BLaER1 (cell line): ENCODE data around the gene PTN.
"Not testable (repeated sequence)": the region's sequence is repeated elsewhere in the genome, so short reads cannot be mapped to it uniquely, and the experiment has no call there.

Source experiments
- H3K27ac ChIP-seq: shearing (Covaris generic); formaldehyde crosslinking; 2 replicates; pipeline ENCODE4 v1.8.1; 2022
- H3K27me3 ChIP-seq: shearing (Covaris generic); formaldehyde crosslinking; 2 replicates; pipeline ENCODE4 v1.8.1; 2022
- H3K36me3 ChIP-seq: shearing (Covaris generic); formaldehyde crosslinking; 2 replicates; pipeline ENCODE4 v1.8.1; 2022
- H3K4me1 ChIP-seq: shearing (Covaris generic); formaldehyde crosslinking; 2 replicates; pipeline ENCODE4 v1.8.1; 2022
- H3K4me2 ChIP-seq: shearing (Covaris generic); formaldehyde crosslinking; 2 replicates; pipeline ENCODE4 v1.8.1; 2022
- H3K4me3 ChIP-seq: shearing (Covaris generic); formaldehyde crosslinking; 2 replicates; pipeline ENCODE4 v1.8.1; 2022
- H3K9ac ChIP-seq: shearing (Covaris generic); formaldehyde crosslinking; 2 replicates; pipeline ENCODE4 v1.8.1; 2022
- H3K9me3 ChIP-seq: shearing (Covaris generic); formaldehyde crosslinking; 2 replicates; pipeline ENCODE4 v1.8.1; 2022
- H4K20me1 ChIP-seq: shearing (Covaris generic); formaldehyde crosslinking; 2 replicates; pipeline ENCODE4 v1.8.1; 2022
- Cebpa-rat ChIP-seq: shearing (Covaris generic); IDR thresholded peaks from 2 replicates; pipeline ENCODE4 v1.8.1; 2022

The PTN gene

DNA sequence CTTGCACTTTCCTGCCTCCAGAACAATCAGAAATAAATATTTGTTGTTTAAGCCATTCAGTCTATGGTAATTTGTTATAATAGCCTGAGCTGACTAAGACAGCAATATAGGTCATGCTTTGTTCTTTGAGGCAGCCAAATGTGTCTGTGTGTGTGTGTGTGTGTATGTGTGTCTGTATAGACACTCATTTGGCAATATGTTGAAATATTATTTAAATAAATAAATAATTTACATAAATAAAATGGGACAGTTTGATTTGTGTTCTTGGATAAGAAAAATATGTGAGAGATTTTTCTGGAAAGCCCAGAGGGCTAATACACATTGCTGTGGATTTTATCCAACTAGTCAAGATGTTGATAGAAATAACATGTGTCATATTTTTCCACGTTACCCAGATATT is 140.2 kb downstream of the PTN start:
- Histone ChIP-seq H4K20me1 (no peaks in the 10 kb centered on the region), H3K9me3 (0 out of 2 replicates have a peak, but pooled peaks cover 3% of the 10 kb centered on the region), H3K4me2 (no peak overlapping the region), H3K27me3 (no peaks in the 10 kb centered on the region), H3K36me3 (no peaks in the 10 kb centered on the region), H3K9ac (no peak overlapping the region), H3K4me1 (no peaks in the 10 kb centered on the region), H3K27ac (no peak overlapping the region), H3K4me3 (no peak overlapping the region)
- no peak for TF ChIP-seq Cebpa-rat

DNA sequence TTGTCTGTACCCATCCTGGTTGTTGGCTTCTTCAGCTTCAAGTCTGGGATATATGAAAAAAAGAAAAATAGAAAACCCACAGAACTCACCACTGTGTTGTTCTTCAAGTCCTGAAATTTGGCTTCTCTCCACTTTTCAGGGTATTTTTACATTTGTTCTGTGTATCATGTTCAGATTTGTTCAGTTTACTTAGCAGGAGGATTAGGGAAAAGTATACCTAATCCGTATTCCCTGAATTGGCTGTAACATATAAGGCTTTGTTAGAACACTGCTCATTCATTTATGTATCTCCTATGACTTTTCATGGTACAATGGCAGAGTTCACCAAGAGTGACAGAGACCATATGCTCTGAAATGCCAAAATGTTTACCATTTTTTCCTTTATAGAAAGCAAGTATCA is 146.9 kb downstream of the PTN start:
- Histone ChIP-seq H3K4me3 (no peak overlapping the region), H3K4me2 (no peak overlapping the region), H3K9me3 (no peaks in the 10 kb centered on the region), H4K20me1 (no peaks in the 10 kb centered on the region), H3K27me3 (no peaks in the 10 kb centered on the region), H3K9ac (no peak overlapping the region), H3K27ac (no peak overlapping the region), H3K4me1 (no peaks in the 10 kb centered on the region), H3K36me3 (no peaks in the 10 kb centered on the region)
- no peak for TF ChIP-seq Cebpa-rat

DNA sequence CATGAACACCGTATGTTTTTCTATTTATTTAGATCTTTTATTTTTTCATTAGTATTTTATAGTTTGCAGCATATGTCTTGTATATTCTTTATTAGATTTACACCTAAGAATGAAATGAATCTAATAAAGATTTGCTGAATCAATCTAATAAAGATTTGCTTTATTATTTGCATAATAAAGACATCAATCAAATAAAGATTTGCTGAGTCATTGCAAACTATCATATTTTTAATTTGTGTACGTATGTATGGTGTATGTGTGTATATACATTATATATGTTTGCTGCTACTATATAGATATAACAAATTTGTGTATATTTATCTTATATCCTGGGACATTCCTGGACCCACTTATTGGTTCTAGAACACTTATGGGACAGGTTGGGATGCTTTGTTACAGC is 147.5 kb downstream of the PTN start:
- H3K36me3 ChIP-seq: no peaks in the 10 kb centered on the region
- H3K9ac ChIP-seq: no peak overlapping the region
- H4K20me1 ChIP-seq: no peaks in the 10 kb centered on the region
- no peak overlapping the region for H3K4me3 ChIP-seq
- no peaks in the 10 kb centered on the region for H3K27me3 ChIP-seq
- TF ChIP-seq Cebpa-rat: no peak
- no peaks in the 10 kb centered on the region for H3K9me3 ChIP-seq
- H3K4me1 ChIP-seq: no peaks in the 10 kb centered on the region
- H3K27ac ChIP-seq: no peak overlapping the region
- H3K4me2 ChIP-seq: no peak overlapping the region

DNA sequence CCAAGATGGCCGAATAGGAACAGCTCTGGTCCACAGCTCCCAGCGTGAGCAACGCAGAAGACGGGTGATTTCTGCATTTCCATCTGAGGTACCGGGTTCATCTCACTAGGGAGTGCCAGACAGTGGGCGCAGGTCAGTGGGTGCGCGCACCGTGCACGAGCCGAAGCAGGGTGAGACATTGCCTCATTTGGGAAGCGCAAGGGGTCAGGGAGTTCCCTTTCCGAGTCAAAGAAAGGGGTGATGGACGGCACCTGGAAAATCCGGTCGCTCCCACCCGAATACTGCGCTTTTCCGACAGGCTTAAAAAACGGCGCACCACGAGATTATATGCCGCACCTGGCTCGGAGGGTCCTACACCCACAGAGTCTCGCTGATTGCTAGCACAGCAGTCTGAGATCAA is 161.9 kb downstream of the PTN start:
- H3K4me1 ChIP-seq, H3K27ac ChIP-seq, H3K4me3 ChIP-seq, H3K9me3 ChIP-seq, H3K36me3 ChIP-seq, H4K20me1 ChIP-seq, H3K27me3 ChIP-seq, H3K9ac ChIP-seq, H3K4me2 ChIP-seq: not testable (repeated sequence)
